Astrocyte of the spinal cord (primary cell): ENCODE results near the gene FSD1.
A peak's percentile ranks its signal among the peaks of the same experiment; 100 is the strongest.
"Not testable (repeated sequence)": the region's sequence is repeated elsewhere in the genome, so short reads cannot be mapped to it uniquely, and the experiment has no call there.

Experiments
- DNase-seq: peaks from one replicate; pipeline ENCODE4 v3.0.0; 2011; ENCODE audit warnings: low read depth, low spot score
- H3K4me3 ChIP-seq: 2 replicates; pipeline ENCODE4 v1.5.1; 2011; ENCODE audit warnings: low read depth, mild to moderate bottlenecking, low read length, moderate library complexity
- in situ Hi-C: cut with HindIII; loops from 2 replicates; pipeline ENCODE4 v1.10.0; 2017; ENCODE audit warnings: low sequenced_read_pairs
- TF ChIP-seq, protein P1 (sequence below): IDR thresholded peaks from 2 replicates; pipeline ENCODE4 v1.5.1; 2012; ENCODE audit warnings: low read depth, mild to moderate bottlenecking, low read length, inconsistent platforms

Gene FSD1

DNA sequence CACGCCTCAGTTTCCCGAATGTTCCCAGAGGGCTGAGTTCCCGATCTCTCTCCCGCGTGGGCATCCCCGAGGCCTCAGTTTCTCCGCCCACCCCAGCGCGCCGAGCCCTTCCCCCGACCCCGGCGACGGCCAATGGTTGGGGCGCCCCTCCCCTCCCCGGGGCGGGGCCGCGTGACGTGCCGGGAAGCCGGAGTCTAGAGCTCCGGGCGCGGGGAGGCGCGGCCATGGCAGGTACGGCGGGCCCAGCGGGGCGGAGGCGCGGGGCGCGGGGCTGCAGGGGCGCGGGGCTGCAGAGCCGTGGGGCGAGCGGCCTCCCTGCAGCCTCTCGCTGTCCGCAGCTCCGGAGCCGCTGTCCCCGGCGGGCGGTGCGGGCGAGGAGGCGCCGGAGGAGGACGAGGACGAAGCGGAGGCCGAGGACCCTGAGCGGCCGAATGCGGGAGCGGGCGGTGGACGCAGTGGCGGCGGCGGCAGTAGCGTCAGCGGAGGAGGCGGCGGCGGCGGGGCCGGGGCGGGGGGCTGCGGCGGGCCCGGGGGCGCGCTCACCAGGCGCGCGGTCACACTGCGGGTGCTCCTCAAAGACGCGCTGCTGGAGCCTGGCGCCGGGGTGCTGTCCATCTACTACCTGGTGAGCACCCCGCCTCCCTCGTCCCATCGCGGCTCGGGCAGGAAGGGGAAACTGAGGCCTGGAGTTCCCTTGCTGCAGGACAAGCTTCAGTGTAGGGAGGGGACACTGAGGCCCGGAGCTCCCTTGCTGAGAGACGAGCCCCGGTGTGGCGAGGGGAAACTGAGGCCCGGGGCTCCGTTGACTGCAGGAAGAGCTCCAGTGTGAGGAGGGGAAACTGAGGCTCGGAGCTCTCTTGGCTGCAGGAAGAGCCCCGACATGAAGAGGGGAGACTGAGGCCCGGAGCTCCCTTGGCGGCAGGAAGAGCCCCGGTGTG, 39.2 kb downstream of the FSD1 start, which contains the start of gene MPND:
MPND (plus strand) TSS at position 193 of the 938 bp plus-strand sequence; CDS start at position 225, 32 bp downstream.
- in situ Hi-C loops, result no loop called here

DNA sequence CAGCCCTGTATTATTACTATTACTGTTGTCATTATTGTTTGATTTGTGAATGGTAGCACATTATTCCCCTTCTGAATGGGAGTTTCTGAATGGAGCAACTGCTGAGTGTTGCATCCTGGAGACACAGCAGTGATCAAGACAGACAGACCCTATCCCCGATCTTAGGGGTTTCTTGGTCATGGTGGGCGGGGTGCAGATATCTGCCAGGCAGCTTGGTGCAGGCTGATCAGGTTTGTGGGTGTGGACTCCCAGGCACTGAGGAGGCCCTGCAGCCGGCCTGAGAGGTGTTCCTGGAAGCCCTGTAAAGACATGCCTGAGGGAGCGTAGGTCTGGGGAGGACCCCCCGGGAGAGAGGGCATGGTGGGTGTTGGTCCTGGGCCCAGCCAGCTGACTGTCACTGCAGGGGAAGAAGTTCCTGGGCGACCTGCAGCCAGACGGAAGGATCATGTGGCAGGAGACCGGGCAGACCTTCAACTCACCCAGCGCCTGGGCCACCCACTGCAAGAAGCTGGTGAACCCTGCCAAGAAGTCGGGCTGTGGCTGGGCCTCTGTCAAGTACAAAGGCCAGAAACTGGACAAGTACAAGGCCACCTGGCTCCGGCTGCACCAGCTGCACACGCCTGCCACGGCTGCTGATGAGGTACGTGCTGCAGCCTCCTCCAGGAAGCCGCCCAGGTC, 41.1 kb downstream of the FSD1 start:
- TF ChIP-seq, protein P1, sequence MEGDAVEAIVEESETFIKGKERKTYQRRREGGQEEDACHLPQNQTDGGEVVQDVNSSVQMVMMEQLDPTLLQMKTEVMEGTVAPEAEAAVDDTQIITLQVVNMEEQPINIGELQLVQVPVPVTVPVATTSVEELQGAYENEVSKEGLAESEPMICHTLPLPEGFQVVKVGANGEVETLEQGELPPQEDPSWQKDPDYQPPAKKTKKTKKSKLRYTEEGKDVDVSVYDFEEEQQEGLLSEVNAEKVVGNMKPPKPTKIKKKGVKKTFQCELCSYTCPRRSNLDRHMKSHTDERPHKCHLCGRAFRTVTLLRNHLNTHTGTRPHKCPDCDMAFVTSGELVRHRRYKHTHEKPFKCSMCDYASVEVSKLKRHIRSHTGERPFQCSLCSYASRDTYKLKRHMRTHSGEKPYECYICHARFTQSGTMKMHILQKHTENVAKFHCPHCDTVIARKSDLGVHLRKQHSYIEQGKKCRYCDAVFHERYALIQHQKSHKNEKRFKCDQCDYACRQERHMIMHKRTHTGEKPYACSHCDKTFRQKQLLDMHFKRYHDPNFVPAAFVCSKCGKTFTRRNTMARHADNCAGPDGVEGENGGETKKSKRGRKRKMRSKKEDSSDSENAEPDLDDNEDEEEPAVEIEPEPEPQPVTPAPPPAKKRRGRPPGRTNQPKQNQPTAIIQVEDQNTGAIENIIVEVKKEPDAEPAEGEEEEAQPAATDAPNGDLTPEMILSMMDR, result no peak
- in situ Hi-C loops, result no loop called here
- no peak for DNase-seq
- H3K4me3 ChIP-seq, result no peak overlapping the region

More for the DNA sequence above, 39.2 kb downstream of the FSD1 start, which contains the start of gene MPND:
- DNase-seq, result peak; percentile 83
- TF ChIP-seq, protein P1, result no peak
- H3K4me3 ChIP-seq, result peak within 1 kb of the TSS; percentile 71

DNA sequence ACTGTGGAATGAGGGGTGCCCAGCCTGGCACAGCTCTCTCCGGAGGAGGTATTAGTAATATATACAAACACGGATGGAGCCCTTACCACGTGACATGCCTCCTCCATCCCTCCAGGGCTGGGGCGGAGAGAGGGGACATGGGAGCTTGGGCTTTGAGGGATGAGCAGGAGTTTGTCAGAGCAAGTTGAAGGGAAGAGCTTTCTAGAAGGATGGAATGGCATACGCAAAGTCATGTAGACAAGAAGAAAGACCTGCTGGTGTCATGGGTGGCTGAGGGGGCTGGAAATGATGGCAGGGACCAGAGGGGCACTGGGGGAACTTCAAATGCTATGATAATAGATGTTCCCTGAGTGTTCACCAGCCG, 41.6 kb downstream of the FSD1 start:
- in situ Hi-C loops, result no loop called here
- no peak for DNase-seq
- TF ChIP-seq, protein P1, result no peak
- no peak overlapping the region for H3K4me3 ChIP-seq

DNA sequence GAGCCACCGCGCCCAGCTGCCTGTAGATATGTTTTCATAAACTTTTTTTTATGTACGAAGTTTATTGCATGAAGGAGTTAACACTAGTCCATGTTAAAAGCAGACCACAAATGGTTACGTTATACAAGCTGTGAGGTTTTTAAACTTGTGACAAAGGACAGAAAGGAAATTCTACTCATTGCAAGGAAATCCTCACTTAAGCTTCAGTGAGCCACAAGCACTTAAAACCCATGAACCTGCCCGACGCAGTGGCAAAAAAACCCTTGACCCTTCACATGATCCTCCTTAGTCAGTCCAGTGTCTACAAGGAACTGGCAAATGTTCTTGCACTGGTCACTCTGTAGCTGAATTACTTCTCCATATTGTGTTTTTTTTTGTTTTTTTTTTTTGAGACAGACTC, 43.1 kb downstream of the FSD1 start:
- no peak for DNase-seq
- no peak overlapping the region for H3K4me3 ChIP-seq
- in situ Hi-C loops, result no loop called here
- TF ChIP-seq, protein P1, result no peak

DNA sequence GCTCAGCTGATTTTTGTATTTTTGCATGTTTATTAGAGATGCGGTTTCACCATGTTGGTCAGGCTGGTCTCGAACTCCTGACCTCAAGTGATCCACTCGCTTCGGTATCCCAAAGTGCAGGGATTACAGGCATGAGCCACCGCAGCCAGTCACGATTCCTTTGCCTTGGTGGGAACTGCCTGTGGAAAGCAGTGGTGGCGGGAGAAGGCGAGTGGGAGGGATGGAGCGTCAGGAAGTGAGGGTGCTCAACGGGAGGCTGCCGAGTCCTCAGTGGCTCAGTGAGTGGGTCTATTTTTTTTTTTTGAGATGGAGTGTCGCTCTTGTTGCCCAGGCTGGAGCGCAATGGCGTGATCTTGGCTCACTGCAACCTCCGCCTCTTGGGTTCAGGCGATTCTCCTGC, 44.8 kb downstream of the FSD1 start:
- in situ Hi-C loops, H3K4me3 ChIP-seq, DNase-seq: not testable (repeated sequence)

DNA sequence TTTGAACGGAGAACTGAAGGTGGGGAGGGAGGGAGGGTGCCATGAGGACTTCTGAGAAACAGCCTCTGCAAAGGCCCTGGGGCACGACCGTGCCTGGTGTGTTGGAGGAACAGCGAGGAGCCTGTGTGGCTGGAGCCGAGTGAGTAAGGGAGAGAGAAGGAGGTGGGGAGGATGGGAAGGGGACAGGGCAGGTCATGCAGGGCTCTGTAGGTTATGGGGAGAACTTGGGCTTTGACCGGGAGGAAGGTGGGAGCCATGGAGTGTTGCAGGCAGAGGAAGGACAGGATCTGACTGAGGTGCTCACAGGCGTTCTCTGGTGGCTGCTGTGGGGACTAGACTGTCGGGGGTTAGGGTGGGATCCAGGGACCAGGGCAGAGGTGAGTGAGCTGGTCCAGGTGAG, 45.7 kb downstream of the FSD1 start:
- no peak overlapping the region for H3K4me3 ChIP-seq
- TF ChIP-seq, protein P1, result no peak
- in situ Hi-C loops, result no loop called here
- DNase-seq, result no peak

DNA sequence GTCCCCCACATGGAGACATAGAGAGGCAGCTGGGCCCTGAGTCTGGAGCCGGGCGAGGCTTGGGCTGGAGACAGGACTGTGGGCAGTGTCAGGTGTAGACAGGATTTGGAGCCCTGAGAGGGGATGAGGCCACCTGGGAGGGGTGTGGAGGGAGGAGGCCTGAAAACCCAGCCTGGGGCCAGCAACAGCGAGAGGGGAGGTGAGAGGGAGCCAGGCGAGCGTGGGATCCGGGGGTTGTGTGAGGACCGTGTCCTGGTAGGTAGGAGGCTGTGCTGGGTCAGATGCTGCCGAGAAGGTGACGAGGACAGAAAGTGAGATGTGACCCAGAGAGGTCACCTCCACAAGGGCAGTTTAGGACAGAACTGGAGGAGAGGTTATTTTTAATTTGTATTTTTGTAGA, 46.3 kb downstream of the FSD1 start:
- in situ Hi-C loops, result no loop called here
- no peak overlapping the region for H3K4me3 ChIP-seq
- no peak for DNase-seq
- TF ChIP-seq, protein P1, result no peak
